Lower lobe of right lung (tissue), 2 donors: Measurements from ENCODE around the gene RBM45. TPM values are rescaled to one million over a fixed set of nuclear protein-coding genes. Genes with fewer than 3 reads are reported as not detected.

Source experiments
- ATAC-seq, 2 donors: fragments of 200-7000 bp; cut with Tn5 transposase; one replicate each; pipeline ENCODE4 v1.9.1; 2020 to 2022; ENCODE audit warnings: mild to moderate bottlenecking in 2 of 2, moderate library complexity in 2 of 2
- DNase-seq: peaks from one replicate; pipeline ENCODE4 v3.0.0-alpha.2; 2020
- H3K27ac ChIP-seq: fragments of 200-600 bp; one replicate; pipeline ENCODE4 v1.8.0; 2022
- H3K27me3 ChIP-seq: fragments of 200-600 bp; one replicate; pipeline ENCODE4 v1.8.0; 2022; ENCODE audit warnings: low read depth
- H3K36me3 ChIP-seq: fragments of 200-600 bp; one replicate; pipeline ENCODE4 v1.8.0; 2022; ENCODE audit warnings: mild to moderate bottlenecking
- H3K4me1 ChIP-seq: fragments of 200-600 bp; one replicate; pipeline ENCODE4 v1.8.0; 2022
- H3K4me3 ChIP-seq: fragments of 200-600 bp; one replicate; pipeline ENCODE4 v1.8.0; 2022; ENCODE audit warnings: mild to moderate bottlenecking
- H3K9me3 ChIP-seq: fragments of 200-600 bp; one replicate; pipeline ENCODE4 v1.8.0; 2022
- CTCF ChIP-seq: fragments of 200-600 bp; IDR thresholded peaks from one replicate; pipeline ENCODE4 v1.8.0; 2022; ENCODE audit warnings: antibody characterized with exemption, mild to moderate bottlenecking
- intact Hi-C: fragments of 100-400 bp; cut with DNase I; formaldehyde crosslinking; loops from one replicate; pipeline ENCODE4 v1.11.0; 2022
- total RNA-seq: library from RNA; stranded (reverse); fragmentation: NEBNext Ultra II Directional; extraction: Animal tissue kit (Norgen Biotek cat#: 25700); gene quantifications from one replicate; pipeline ENCODE4 v1.2.1, GENCODE V29; 2021
- donor health status: DM: no; HTN: yes; CAD: no; lungs with severe emphysema.

Gene RBM45
- total RNA-seq, 1 donor from 2014 or later: 11.7 TPM

GRCh38 chr2:178101321-178102079 lies 10.7 kb upstream of the RBM45 start:
- H3K4me1 ChIP-seq: no peaks in the 10 kb centered on the region
- no peak overlapping the region for H3K4me3 ChIP-seq
- ATAC-seq: no peak
- intact Hi-C loops: no loop called here
- H3K27ac ChIP-seq: no peak overlapping the region
- H3K9me3 ChIP-seq: no peaks in the 10 kb centered on the region
- no peak for TF ChIP-seq CTCF
- no peaks in the 10 kb centered on the region for H3K27me3 ChIP-seq
- DNase-seq: no peak
- no peaks in the 10 kb centered on the region for H3K36me3 ChIP-seq

GRCh38 chr2:178105566-178105965 lies 6.7 kb upstream of the RBM45 start:
- TF ChIP-seq CTCF: no peak
- Histone ChIP-seq H3K27me3 (no peaks in the 10 kb centered on the region), H3K9me3 (no peaks in the 10 kb centered on the region), H3K36me3 (no peaks in the 10 kb centered on the region), H3K27ac (no peak overlapping the region), H3K4me1 (no peaks in the 10 kb centered on the region), H3K4me3 (no peak overlapping the region)
- DNase-seq (no peak), ATAC-seq (no peak)
- intact Hi-C loops: no loop called here

- TF ChIP-seq CTCF: no peak
- H3K27ac ChIP-seq: no peak overlapping the region
- no peaks in the 10 kb centered on the region for H3K36me3 ChIP-seq
- DNase-seq (no peak), ATAC-seq (no peak)
- intact Hi-C loops: no loop called here
- H3K4me1 ChIP-seq: no peaks in the 10 kb centered on the region
- no peaks in the 10 kb centered on the region for H3K27me3 ChIP-seq
- H3K9me3 ChIP-seq: no peaks in the 10 kb centered on the region
- no peak overlapping the region for H3K4me3 ChIP-seq
Observed at GRCh38 chr2:178106053-178106452, 6.2 kb upstream of the RBM45 start.

- Histone ChIP-seq H3K9me3 (no peaks in the 10 kb centered on the region), H3K27ac (no peak overlapping the region), H3K27me3 (no peaks in the 10 kb centered on the region), H3K4me3 (no peak overlapping the region), H3K36me3 (no peaks in the 10 kb centered on the region), H3K4me1 (peaks cover 6% of the 10 kb centered on the region)
- no peak for TF ChIP-seq CTCF
- ATAC-seq (no peak), DNase-seq (no peak)
- intact Hi-C loops: no loop called here
Observed at GRCh38 chr2:178108176-178108575, 4.1 kb upstream of the RBM45 start.

GRCh38 chr2:178109813-178110212 lies 2.4 kb upstream of the RBM45 start:
- intact Hi-C loops: no loop called here
- no peak overlapping the region for H3K27ac ChIP-seq
- H3K4me1 ChIP-seq: peaks cover 14% of the 10 kb centered on the region
- no peaks in the 10 kb centered on the region for H3K36me3 ChIP-seq
- DNase-seq: no peak
- no peaks in the 10 kb centered on the region for H3K27me3 ChIP-seq
- no peaks in the 10 kb centered on the region for H3K9me3 ChIP-seq
- no peak for ATAC-seq
- no peak overlapping the region for H3K4me3 ChIP-seq
- TF ChIP-seq CTCF: peak; percentile 57
